ENCODE measurements around the gene TP53I13. TPM values are rescaled to one million over a fixed set of nuclear protein-coding genes. Genes with fewer than 3 reads are reported as not detected.

The TP53I13 gene
- total and polyA plus RNA-seq, 2 of the 13 experiments (the other 11 are each of a cell fraction or from before 2014, with no cell fraction given) = 16.9 to 25.7 TPM

DNA sequence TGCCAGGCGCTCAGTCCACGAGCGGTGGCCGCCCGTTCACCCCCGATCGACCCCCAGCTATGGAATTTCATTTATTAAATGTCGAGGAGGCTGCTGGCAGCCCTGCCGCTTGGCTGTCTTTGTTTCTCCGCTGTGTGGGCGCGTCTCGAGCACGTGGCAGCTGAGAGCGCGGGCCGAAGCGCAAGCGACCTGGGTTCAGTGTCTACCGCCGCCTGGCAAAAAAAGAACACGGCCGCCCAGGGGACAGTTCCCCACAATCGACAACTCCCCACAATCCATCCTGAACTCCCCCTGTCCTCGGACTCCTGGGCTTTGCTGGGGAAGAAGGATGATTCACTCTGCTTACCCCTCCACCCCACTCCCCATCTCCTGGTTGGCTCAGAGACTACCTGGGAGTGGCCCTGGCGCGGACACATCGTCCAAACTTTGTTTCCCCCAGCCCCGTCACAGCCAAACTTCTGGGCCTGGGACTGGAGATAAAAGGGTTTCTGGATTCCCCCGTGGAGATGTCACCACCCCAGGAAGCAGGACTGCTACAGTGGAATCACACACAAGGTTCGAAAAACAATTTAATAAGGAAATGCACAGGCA is 22.7 kb downstream of the TP53I13 start (continued):
- no peak for TF ChIP-seq ZNF256 (CRISPR knock-in tag; conservative IDR thresholded peaks at IDR 0.05)
- TF ChIP-seq KLF15 (CRISPR knock-in tag; IDR thresholded peaks at IDR 0.05; ENCODE audit: borderline replicate concordance) = no peak
- TF ChIP-seq, protein P1, sequence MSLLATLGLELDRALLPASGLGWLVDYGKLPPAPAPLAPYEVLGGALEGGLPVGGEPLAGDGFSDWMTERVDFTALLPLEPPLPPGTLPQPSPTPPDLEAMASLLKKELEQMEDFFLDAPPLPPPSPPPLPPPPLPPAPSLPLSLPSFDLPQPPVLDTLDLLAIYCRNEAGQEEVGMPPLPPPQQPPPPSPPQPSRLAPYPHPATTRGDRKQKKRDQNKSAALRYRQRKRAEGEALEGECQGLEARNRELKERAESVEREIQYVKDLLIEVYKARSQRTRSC (CRISPR knock-in tag; IDR thresholded peaks at IDR 0.05; ENCODE audit: low read depth) = no peak
- 0 out of 2 replicates have a peak, but pooled peaks have one; percentile 17 for TF ChIP-seq NR2C2 (CRISPR knock-in tag; IDR thresholded peaks at IDR 0.05; ENCODE audit: borderline replicate concordance)
- TF ChIP-seq ZNF136 (CRISPR knock-in tag; IDR thresholded peaks at IDR 0.05; ENCODE audit: low read depth) = no peak
- peak; percentile 37 for TF ChIP-seq ZEB1 (IDR thresholded peaks at IDR 0.05; ENCODE audit: insufficient replicate concordance, low read depth)
- TF ChIP-seq, protein P2, sequence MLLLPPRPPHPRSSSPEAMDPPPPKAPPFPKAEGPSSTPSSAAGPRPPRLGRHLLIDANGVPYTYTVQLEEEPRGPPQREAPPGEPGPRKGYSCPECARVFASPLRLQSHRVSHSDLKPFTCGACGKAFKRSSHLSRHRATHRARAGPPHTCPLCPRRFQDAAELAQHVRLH (CRISPR knock-in tag; IDR thresholded peaks at IDR 0.05; ENCODE audit: borderline replicate concordance, low read depth) = no peak
- TF ChIP-seq RXRA (CRISPR knock-in tag; IDR thresholded peaks at IDR 0.05) = no peak; the same call in 1 of the 2 replicates
- TF ChIP-seq GABPB1 (CRISPR knock-in tag; IDR thresholded peaks at IDR 0.05) = no peak; the same call in none of the 2 replicates
- TF ChIP-seq, protein P3, sequence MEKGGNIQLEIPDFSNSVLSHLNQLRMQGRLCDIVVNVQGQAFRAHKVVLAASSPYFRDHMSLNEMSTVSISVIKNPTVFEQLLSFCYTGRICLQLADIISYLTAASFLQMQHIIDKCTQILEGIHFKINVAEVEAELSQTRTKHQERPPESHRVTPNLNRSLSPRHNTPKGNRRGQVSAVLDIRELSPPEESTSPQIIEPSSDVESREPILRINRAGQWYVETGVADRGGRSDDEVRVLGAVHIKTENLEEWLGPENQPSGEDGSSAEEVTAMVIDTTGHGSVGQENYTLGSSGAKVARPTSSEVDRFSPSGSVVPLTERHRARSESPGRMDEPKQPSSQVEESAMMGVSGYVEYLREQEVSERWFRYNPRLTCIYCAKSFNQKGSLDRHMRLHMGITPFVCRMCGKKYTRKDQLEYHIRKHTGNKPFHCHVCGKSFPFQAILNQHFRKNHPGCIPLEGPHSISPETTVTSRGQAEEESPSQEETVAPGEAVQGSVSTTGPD (CRISPR knock-in tag; IDR thresholded peaks at IDR 0.05) = no peak
- TF ChIP-seq, protein P4, sequence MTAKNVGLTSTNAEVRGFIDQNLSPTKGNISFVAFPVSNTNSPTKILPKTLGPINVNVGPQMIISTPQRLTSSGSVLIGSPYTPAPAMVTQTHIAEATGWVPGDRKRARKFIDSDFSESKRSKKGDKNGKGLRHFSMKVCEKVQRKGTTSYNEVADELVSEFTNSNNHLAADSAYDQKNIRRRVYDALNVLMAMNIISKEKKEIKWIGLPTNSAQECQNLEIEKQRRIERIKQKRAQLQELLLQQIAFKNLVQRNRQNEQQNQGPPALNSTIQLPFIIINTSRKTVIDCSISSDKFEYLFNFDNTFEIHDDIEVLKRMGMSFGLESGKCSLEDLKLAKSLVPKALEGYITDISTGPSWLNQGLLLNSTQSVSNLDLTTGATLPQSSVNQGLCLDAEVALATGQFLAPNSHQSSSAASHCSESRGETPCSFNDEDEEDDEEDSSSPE (CRISPR knock-in tag; IDR thresholded peaks at IDR 0.05) = peak; percentile 73; the same call in 1 of the 2 replicates
- no peak for TF ChIP-seq SRF (IDR thresholded peaks at IDR 0.05; ENCODE audit: low read depth, low read length)
- no peak for TF ChIP-seq TBX2 (CRISPR knock-in tag; IDR thresholded peaks at IDR 0.05; ENCODE audit: borderline replicate concordance)
- no peak for TF ChIP-seq POLR2AphosphoS2 (IDR thresholded peaks at IDR 0.05; ENCODE audit: low read depth, low read length)
- TF ChIP-seq ZNF761 (CRISPR knock-in tag; conservative IDR thresholded peaks at IDR 0.05) = no peak
- no peak for TF ChIP-seq SMAD9 (CRISPR knock-in tag; IDR thresholded peaks at IDR 0.05)
- TF ChIP-seq ZNF557 (CRISPR knock-in tag; IDR thresholded peaks at IDR 0.05) = no peak
- no peak for TF ChIP-seq ZC3H13 (CRISPR knock-in tag; IDR thresholded peaks at IDR 0.05)
- TF ChIP-seq YEATS2 (CRISPR knock-in tag; IDR thresholded peaks at IDR 0.05; ENCODE audit: borderline replicate concordance) = no peak
- no peak; the same call in 1 of the 2 replicates for TF ChIP-seq ZNF792 (CRISPR knock-in tag; IDR thresholded peaks at IDR 0.05)
- no peak for TF ChIP-seq SYNCRIP (IDR thresholded peaks at IDR 0.05; ENCODE audit: insufficient read depth, low read depth, low read length)
- TF ChIP-seq ZNF34 (CRISPR knock-in tag; IDR thresholded peaks at IDR 0.05; ENCODE audit: borderline replicate concordance) = no peak
- TF ChIP-seq, protein P5, sequence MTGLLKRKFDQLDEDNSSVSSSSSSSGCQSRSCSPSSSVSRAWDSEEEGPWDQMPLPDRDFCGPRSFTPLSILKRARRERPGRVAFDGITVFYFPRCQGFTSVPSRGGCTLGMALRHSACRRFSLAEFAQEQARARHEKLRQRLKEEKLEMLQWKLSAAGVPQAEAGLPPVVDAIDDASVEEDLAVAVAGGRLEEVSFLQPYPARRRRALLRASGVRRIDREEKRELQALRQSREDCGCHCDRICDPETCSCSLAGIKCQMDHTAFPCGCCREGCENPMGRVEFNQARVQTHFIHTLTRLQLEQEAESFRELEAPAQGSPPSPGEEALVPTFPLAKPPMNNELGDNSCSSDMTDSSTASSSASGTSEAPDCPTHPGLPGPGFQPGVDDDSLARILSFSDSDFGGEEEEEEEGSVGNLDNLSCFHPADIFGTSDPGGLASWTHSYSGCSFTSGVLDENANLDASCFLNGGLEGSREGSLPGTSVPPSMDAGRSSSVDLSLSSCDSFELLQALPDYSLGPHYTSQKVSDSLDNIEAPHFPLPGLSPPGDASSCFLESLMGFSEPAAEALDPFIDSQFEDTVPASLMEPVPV (CRISPR knock-in tag; IDR thresholded peaks at IDR 0.05) = peak; percentile 42; the same call in 1 of the 2 replicates
- TF ChIP-seq SOX13 (IDR thresholded peaks at IDR 0.05) = no peak
- no peak for TF ChIP-seq SOX13 (CRISPR knock-in tag; conservative IDR thresholded peaks at IDR 0.05 in 1 of 2, IDR thresholded peaks at IDR 0.05 in 1 of 2)
- no peak for TF ChIP-seq MAFK (conservative IDR thresholded peaks at IDR 0.05 in 1 of 2, IDR thresholded peaks at IDR 0.05 in 1 of 2; ENCODE audit: low read length in 2 of 2)
- TF ChIP-seq THAP11 (CRISPR knock-in tag; IDR thresholded peaks at IDR 0.05) = no peak

Data from HepG2 (cell line).